ENCODE data around the gene CEP112.

Gene CEP112

GRCh38 chr17:65984299-65984698, 207.6 kb downstream of the CEP112 start:
- no peak for DNase-seq

- no peak for DNase-seq
Observed at GRCh38 chr17:65978871-65979270, 213.1 kb downstream of the CEP112 start.

- no peak for DNase-seq
Observed at GRCh38 chr17:65977041-65977440, 214.9 kb downstream of the CEP112 start.

GRCh38 chr17:65975878-65976277, 216.1 kb downstream of the CEP112 start:
- DNase-seq: no peak

GRCh38 chr17:65973237-65973636, 218.7 kb downstream of the CEP112 start:
- DNase-seq: no peak

GRCh38 chr17:65967372-65967771, 224.6 kb downstream of the CEP112 start:
- no peak for DNase-seq

GRCh38 chr17:65966072-65966695, 225.7 kb downstream of the CEP112 start:
- DNase-seq: no peak

GRCh38 chr17:65963179-65963578, 228.8 kb downstream of the CEP112 start:
- DNase-seq: no peak

- no peak for DNase-seq
Observed at GRCh38 chr17:65959630-65960029, 232.3 kb downstream of the CEP112 start.

GRCh38 chr17:65956814-65957213, 235.1 kb downstream of the CEP112 start:
- DNase-seq: no peak

- no peak for DNase-seq
Observed at GRCh38 chr17:65954148-65954449, 237.8 kb downstream of the CEP112 start.

GRCh38 chr17:65953316-65954147, 238.4 kb downstream of the CEP112 start:
- no peak for DNase-seq

GRCh38 chr17:65952586-65952985, 239.3 kb downstream of the CEP112 start:
- no peak for DNase-seq

GRCh38 chr17:65952015-65952414, 239.9 kb downstream of the CEP112 start:
- no peak for DNase-seq

- no peak for DNase-seq
Observed at GRCh38 chr17:65947831-65948230, 244.1 kb downstream of the CEP112 start.

GRCh38 chr17:65942592-65942991, 249.3 kb downstream of the CEP112 start:
- DNase-seq: no peak

GRCh38 chr17:65941356-65941899, 250.5 kb downstream of the CEP112 start:
- no peak for DNase-seq

GRCh38 chr17:65936013-65936412, 255.9 kb downstream of the CEP112 start:
- no peak for DNase-seq

- DNase-seq: no peak
Observed at GRCh38 chr17:65933290-65933689, 258.6 kb downstream of the CEP112 start.

GRCh38 chr17:65931246-65932149, 260.4 kb downstream of the CEP112 start:
- no peak for DNase-seq

GRCh38 chr17:65930140-65930730, 261.7 kb downstream of the CEP112 start:
- no peak for DNase-seq

GRCh38 chr17:65926599-65926998, 265.3 kb downstream of the CEP112 start:
- DNase-seq: no peak
